ENCODE results near the gene GABRB1. TPM values are rescaled to one million over a fixed set of nuclear protein-coding genes. Genes with fewer than 3 reads are reported as not detected.

The GABRB1 gene
- total and polyA plus RNA-seq, 2 experiments from 2014 or later = 0.26 to 0.97 TPM

GRCh38 chr4:47118192-47118929 is 87.0 kb downstream of the GABRB1 start:
- Mint-ChIP-seq H3K27me3 (ENCODE audit: insufficient read depth, low read depth, poor library complexity) (no peaks in the 10 kb centered on the region), H3K36me3 (ENCODE audit: low read depth) (no peaks in the 10 kb centered on the region), H3K4me1 (no peaks in the 10 kb centered on the region), H3K4me3 (no peak overlapping the region), H3K27ac (no peak overlapping the region), H3K9me3 (no peaks in the 10 kb centered on the region)
- Histone ChIP-seq H3K36me3 (ENCODE audit: insufficient read depth) (no peaks in the 10 kb centered on the region), H3K4me1 (ENCODE audit: insufficient read depth) (no peaks in the 10 kb centered on the region), H3K79me2 (replicated peaks; ENCODE audit: insufficient read depth) (no peaks in the 10 kb centered on the region), H2AFZ (no peak overlapping the region), H3K4me3 (no peak overlapping the region), H3K27ac (ENCODE audit: low read depth) (no peak overlapping the region), H3F3A (replicated peaks; ENCODE audit: low read depth) (no peaks in the 10 kb centered on the region), H4K20me1 (replicated peaks; ENCODE audit: insufficient read depth) (no peaks in the 10 kb centered on the region), H3K9me2 (ENCODE audit: insufficient read depth) (no peaks in the 10 kb centered on the region), H3K27me3 (ENCODE audit: insufficient read depth) (no peaks in the 10 kb centered on the region), H3K4me2 (no peak overlapping the region)
- ATAC-seq = no peak
- DNase-seq (ENCODE audit: low spot score) = no peak
- TF ChIP-seq CREB1 (CRISPR knock-in tag; IDR thresholded peaks at IDR 0.05; ENCODE audit: low read depth) (no peak), NANOG (IDR thresholded peaks at IDR 0.05; ENCODE audit: borderline replicate concordance) (no peak), STAT1 (IDR thresholded peaks at IDR 0.05; ENCODE audit: unreplicated experiment) (no peak), ZNF462 (CRISPR knock-in tag; IDR thresholded peaks at IDR 0.05) (no peak)
- TF ChIP-seq, protein P1, sequence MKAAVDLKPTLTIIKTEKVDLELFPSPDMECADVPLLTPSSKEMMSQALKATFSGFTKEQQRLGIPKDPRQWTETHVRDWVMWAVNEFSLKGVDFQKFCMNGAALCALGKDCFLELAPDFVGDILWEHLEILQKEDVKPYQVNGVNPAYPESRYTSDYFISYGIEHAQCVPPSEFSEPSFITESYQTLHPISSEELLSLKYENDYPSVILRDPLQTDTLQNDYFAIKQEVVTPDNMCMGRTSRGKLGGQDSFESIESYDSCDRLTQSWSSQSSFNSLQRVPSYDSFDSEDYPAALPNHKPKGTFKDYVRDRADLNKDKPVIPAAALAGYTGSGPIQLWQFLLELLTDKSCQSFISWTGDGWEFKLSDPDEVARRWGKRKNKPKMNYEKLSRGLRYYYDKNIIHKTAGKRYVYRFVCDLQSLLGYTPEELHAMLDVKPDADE (IDR thresholded peaks at IDR 0.05) = no peak
- TF ChIP-seq, protein P2, sequence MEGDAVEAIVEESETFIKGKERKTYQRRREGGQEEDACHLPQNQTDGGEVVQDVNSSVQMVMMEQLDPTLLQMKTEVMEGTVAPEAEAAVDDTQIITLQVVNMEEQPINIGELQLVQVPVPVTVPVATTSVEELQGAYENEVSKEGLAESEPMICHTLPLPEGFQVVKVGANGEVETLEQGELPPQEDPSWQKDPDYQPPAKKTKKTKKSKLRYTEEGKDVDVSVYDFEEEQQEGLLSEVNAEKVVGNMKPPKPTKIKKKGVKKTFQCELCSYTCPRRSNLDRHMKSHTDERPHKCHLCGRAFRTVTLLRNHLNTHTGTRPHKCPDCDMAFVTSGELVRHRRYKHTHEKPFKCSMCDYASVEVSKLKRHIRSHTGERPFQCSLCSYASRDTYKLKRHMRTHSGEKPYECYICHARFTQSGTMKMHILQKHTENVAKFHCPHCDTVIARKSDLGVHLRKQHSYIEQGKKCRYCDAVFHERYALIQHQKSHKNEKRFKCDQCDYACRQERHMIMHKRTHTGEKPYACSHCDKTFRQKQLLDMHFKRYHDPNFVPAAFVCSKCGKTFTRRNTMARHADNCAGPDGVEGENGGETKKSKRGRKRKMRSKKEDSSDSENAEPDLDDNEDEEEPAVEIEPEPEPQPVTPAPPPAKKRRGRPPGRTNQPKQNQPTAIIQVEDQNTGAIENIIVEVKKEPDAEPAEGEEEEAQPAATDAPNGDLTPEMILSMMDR (conservative IDR thresholded peaks at IDR 0.05; ENCODE audit: low read depth in 2 of 2) = no peak

All from GM23338 (cell line).